Measurements from ENCODE around the gene FAM135A. TPM values are rescaled to one million over a fixed set of nuclear protein-coding genes. Genes with fewer than 3 reads are reported as not detected.
A peak's percentile ranks its signal among the peaks of the same experiment; 100 is the strongest.

The FAM135A gene
- total and polyA plus RNA-seq, 2 of the 13 experiments (the other 11 are each of a cell fraction or from before 2014, with no cell fraction given), result 26.9 to 31.5 TPM

- TF ChIP-seq, protein P1, sequence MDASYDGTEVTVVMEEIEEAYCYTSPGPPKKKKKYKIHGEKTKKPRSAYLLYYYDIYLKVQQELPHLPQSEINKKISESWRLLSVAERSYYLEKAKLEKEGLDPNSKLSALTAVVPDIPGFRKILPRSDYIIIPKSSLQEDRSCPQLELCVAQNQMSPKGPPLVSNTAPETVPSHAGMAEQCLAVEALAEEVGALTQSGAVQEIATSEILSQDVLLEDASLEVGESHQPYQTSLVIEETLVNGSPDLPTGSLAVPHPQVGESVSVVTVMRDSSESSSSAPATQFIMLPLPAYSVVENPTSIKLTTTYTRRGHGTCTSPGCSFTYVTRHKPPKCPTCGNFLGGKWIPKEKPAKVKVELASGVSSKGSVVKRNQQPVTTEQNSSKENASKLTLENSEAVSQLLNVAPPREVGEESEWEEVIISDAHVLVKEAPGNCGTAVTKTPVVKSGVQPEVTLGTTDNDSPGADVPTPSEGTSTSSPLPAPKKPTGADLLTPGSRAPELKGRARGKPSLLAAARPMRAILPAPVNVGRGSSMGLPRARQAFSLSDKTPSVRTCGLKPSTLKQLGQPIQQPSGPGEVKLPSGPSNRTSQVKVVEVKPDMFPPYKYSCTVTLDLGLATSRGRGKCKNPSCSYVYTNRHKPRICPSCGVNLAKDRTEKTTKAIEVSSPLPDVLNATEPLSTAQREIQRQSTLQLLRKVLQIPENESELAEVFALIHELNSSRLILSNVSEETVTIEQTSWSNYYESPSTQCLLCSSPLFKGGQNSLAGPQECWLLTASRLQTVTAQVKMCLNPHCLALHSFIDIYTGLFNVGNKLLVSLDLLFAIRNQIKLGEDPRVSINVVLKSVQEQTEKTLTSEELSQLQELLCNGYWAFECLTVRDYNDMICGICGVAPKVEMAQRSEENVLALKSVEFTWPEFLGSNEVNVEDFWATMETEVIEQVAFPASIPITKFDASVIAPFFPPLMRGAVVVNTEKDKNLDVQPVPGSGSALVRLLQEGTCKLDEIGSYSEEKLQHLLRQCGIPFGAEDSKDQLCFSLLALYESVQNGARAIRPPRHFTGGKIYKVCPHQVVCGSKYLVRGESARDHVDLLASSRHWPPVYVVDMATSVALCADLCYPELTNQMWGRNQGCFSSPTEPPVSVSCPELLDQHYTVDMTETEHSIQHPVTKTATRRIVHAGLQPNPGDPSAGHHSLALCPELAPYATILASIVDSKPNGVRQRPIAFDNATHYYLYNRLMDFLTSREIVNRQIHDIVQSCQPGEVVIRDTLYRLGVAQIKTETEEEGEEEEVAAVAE (CRISPR knock-in tag; IDR thresholded peaks at IDR 0.05; ENCODE audit: borderline replicate concordance), result no peak
- TF ChIP-seq ZMYM2 (CRISPR knock-in tag; IDR thresholded peaks at IDR 0.05), result no peak
- no peak for TF ChIP-seq RNF2 (conservative IDR thresholded peaks at IDR 0.05; ENCODE audit: low read depth)
- peak; percentile 90 for TF ChIP-seq ARID5B (CRISPR knock-in tag; IDR thresholded peaks at IDR 0.05)
- 0 out of 2 replicates have a peak, but pooled peaks have one; percentile 13 for TF ChIP-seq JUND (CRISPR knock-in tag; IDR thresholded peaks at IDR 0.05)
- TF ChIP-seq TBP (CRISPR knock-in tag; IDR thresholded peaks at IDR 0.05), result no peak
- TF ChIP-seq, protein P2, sequence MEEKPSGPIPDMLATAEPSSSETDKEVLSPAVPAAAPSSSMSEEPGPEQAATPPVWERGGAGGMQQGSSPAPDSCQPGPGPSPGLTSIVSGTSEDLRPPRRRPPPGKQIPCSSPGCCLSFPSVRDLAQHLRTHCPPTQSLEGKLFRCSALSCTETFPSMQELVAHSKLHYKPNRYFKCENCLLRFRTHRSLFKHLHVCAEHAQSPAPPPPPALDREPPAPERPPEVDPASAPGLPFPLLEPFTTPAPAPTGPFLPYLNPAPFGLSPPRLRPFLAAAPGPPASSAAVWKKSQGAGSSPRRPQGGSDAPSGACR (CRISPR knock-in tag; IDR thresholded peaks at IDR 0.05), result no peak
- TF ChIP-seq ZFP41 (CRISPR knock-in tag; IDR thresholded peaks at IDR 0.05; ENCODE audit: borderline replicate concordance), result no peak
- TF ChIP-seq ATAD3A (CRISPR knock-in tag; IDR thresholded peaks at IDR 0.05), result no peak
- no peak for TF ChIP-seq ZNF180 (CRISPR knock-in tag; IDR thresholded peaks at IDR 0.05; ENCODE audit: borderline replicate concordance, low read depth)
- TF ChIP-seq DNMT1 (CRISPR knock-in tag; IDR thresholded peaks at IDR 0.05), result no peak
- no peak for TF ChIP-seq EZH2 (conservative IDR thresholded peaks at IDR 0.05; ENCODE audit: low read depth, low read length)
- no peak for TF ChIP-seq ZNF556 (CRISPR knock-in tag; IDR thresholded peaks at IDR 0.05; ENCODE audit: borderline replicate concordance)
- TF ChIP-seq, protein P3, sequence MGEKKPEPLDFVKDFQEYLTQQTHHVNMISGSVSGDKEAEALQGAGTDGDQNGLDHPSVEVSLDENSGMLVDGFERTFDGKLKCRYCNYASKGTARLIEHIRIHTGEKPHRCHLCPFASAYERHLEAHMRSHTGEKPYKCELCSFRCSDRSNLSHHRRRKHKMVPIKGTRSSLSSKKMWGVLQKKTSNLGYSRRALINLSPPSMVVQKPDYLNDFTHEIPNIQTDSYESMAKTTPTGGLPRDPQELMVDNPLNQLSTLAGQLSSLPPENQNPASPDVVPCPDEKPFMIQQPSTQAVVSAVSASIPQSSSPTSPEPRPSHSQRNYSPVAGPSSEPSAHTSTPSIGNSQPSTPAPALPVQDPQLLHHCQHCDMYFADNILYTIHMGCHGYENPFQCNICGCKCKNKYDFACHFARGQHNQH (CRISPR knock-in tag; IDR thresholded peaks at IDR 0.05), result peak; percentile 72; the same call in 1 of the 2 replicates
- TF ChIP-seq, protein P4, sequence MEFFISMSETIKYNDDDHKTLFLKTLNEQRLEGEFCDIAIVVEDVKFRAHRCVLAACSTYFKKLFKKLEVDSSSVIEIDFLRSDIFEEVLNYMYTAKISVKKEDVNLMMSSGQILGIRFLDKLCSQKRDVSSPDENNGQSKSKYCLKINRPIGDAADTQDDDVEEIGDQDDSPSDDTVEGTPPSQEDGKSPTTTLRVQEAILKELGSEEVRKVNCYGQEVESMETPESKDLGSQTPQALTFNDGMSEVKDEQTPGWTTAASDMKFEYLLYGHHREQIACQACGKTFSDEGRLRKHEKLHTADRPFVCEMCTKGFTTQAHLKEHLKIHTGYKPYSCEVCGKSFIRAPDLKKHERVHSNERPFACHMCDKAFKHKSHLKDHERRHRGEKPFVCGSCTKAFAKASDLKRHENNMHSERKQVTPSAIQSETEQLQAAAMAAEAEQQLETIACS (CRISPR knock-in tag; IDR thresholded peaks at IDR 0.05), result no peak
- TF ChIP-seq SRF (IDR thresholded peaks at IDR 0.05; ENCODE audit: low read depth, low read length), result no peak
Observed at GRCh38 chr6:70398783-70399728, 14.3 kb upstream of the FAM135A start (continued).
